ENCODE measurements around the gene ABCC10.

The ABCC10 gene

DNA sequence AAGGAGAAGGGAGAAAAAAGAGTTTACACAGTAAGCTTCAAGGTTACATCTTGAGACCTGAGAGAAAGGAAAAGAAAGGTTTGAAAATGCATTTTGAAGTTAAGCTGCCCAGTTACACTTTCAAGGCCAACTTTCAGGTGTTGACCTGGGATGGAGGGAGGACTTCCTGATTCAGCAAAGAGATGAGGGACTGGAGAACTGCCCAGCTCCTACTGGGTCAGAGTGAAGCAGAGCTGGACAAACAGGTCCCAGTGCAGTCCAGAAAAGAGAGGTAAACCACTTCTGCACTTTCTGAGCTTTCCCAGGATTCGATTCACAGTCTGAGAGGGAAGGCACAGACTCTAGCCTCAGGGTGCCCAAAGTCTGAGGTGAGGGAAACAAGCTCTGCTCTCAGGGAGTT is 44.1 kb downstream of the ABCC10 start:
- no peak for DNase-seq

DNA sequence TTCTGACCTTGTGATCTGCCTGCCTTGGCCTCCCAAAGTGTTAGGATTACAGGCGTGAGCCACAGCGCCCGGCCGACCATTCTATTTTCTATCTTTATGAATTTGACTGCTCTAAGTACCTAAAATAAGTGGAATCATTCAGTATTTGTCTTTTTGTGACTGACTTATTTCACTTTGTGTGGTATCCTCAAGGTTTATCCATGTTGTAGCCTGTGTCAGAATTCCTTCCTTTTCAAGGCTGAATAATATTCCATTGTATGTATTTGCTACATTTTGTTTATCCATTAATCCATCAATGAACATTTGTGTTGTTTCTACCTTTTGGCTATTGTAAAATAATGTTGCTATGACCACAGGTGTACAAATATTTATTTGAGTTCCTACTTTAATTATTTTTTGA is 45.2 kb downstream of the ABCC10 start:
- no peak for DNase-seq

DNA sequence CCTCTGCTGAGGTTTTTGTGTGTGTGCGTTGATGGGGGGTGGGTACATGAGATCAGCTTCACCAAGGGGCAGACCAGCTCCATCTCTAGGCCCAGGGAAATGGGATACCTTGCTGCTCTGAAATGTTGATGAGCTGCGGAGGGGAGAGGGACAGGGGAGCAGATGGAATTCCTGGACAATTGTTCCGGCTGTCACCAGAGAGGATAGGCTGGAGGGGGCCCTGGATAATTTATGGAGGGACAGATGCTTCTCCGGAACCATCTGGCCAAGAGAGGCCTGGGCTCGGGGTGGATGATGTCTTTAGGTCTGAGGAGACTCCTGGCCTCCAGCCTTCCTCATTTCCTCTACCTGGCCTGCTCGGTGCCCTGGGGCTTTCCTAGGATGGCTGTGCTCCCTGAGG is 48.2 kb downstream of the ABCC10 start:
- no peak for DNase-seq

DNA sequence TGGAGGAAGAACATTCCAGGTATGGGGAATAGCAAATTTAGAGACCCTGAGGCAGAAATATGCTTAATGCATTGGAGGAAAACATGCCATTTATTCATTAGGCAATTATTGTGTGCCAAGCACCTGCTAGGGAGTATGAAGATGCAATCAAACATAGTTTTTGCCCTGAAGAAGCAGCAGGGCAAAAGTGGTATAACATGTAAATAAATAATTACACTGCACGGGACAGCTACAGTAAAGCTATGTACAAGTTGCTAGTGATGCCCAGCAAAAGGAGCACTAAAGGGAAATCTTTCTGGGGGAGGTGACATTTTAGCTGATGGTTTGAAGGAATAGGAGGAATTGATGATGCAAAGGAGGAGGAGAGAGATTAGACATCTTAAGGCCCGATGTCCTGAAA is 49.4 kb downstream of the ABCC10 start:
- no peak for DNase-seq

DNA sequence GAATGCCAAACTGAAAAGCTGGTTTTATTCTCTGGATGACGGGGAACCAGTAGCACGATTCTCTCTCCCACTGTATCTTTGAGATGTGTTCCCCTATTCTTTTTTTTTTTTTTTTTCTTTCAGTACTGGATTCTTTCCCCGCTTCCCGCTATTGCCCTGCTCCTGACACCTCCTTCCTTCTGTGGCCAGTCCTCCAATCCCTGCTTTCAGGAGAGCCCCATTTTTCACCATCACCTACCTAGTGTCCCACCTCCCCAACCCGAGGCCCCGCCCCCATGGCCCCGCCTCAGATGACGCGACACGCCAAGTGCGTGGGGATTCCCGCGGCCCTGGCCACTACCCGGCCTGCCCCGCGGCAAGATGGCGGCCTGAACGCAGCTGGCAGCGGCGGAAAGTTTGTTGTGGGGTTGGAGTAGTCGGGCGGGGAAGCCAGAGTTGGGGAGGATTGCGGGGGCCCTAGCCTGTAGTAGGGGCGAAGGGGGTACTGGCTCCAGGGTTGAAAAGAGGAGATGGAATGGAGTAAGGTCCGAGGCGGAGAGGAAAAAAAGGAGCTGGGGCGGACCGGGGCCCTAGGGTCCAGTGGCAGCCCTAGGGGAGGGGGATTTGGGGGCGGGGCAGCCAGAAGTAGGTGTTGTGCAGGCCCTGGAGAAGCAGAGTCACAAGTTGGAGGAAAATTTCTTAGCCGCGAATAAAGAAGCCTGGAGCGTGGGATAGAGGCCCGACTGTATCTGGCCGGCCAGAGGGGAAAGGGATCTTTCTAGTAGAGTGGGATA is 50.1 kb downstream of the ABCC10 start, which contains the start of gene TJAP1:
Gene TJAP1, plus strand, starts transcription at position 336 of the 773 bp plus-strand sequence. CDS start 21,432 bp downstream, outside the sequence.
- DNase-seq = peak; percentile 93

DNA sequence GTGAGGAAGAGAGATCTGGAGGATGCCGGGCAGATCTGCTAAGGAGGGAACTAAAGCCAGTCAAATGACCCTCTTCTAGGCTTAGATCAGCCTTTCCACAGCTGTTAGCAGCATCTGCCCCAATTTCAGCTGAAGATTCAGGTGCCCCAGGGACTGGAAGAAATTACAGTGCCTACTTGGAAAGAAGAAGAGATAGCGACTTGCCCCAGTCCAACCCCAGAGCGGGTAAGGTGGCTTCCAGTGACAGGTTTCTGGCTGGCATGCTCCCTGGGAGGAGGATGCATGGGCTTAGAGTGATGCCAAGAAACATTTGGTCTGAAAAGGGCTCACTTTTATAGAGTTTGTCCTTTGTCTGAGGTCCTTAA is 50.6 kb downstream of the ABCC10 start:
- DNase-seq = no peak

DNA sequence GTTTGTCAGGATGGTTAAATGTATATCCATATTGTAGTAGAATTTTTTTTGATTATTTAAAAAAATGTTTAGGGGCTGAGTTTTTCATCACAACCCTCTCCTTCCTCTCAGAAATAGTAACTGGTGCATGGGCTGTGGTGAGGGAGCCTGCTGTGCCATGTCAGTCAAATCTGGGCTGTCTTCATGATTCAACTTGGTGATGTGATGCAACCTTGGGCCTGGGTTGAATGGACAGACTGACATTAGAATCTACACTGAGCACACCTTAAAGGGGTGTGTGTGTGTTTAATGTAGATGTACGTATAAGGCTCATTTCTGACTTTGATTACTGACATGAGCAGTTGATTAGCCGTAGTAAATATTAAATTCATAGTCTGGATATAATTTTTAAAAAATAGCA is 53.7 kb downstream of the ABCC10 start:
- no peak for DNase-seq

DNA sequence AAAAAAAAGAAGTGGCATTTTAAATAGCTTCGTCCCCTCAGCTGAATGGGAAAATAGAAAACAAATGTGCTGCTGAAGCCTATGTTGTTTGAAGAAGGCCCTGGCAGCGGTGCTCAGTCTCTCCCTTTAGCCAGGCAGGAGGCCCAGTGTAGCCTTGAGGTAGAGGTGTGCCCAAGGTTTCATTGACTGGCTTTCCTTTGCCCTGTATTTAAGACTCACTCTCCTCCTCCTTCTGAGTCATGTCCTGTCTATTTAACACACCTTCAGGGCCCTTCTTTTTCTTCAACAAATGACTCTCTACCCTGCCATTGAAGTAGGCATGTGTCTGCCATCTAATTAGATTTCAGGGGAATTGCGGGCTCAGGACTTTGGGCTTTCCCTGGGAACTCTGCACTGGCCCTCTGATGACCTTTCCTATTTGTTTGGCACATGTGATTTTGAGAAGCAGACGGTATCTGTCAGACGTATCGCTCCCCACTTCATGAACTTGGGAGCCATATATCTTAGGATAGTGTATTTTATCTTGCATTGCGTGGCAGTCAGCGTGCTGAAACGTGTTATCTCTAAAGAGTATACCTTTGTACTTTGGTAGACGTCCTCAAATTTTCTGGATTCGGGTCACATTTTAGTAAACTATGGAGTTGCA is 54.4 kb downstream of the ABCC10 start:
- DNase-seq = no peak

DNA sequence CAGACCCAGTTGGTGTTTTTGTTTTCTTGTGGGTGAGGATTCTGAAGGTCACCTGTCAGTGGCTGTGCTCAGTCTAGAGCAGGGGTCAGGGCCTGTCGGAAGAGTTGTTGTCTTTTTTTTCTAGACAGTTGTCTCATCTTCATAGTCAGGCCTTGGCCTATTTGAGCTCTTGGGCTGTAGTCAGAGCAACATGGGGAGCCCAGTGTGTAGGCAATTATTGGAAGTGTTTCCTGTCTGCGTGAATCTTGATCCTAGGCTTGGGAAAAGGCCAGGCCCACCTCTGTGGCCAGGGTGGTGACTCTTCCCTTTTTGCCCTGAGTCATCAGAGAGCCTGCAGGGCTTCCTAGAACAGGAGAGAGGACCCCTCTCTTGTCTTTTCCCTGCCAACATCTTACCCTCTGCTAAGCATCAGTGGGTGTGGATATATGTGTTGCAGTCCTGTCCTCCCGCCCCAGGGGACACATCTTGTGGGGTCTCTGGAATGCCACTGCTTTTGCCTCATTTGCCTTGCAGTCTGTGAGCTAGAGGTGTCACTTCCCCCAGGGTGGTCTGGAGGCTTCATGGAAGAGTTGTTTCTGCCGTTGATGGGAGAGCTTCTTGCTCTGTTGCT is 61.4 kb downstream of the ABCC10 start:
- DNase-seq = no peak

DNA sequence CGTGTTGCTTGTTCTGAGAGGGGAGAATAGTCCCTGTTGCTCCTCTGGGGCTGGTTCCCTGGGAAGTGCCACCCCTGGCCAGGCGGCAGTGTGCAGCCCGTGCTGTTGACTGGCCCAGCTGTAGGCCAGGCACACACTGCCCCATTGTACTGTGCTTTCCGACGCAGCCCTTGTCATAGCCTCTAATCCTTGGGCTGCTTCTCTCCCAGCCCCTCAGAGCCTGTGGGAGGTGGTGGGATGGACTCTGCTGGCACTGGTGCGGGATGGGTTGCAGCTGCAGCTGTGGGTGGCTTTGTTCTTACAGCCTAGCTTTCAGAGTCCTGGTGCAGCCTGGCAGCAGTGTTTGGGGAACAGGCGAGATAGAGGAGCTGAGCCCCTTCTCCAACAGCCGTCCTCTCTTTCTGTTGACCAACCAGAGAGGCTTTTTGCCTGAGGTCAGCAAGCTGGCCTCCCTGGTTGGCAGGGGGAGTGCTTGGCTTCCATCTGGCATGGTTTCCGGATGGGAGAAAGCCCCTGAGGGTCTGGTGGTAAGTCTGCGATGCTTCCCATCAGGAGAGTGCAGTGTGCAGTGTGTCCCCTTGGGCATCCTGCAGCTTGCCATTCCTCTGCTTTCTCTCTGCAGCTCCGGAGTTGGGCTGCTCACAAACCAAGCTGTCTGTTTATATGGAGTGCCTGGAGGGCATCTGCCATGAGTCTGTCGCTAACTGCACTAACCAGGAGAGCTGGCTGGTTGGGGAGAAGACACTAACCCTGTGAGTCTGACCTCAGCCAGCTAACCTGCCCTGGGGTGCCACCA is 62.1 kb downstream of the ABCC10 start:
- DNase-seq = no peak

DNA sequence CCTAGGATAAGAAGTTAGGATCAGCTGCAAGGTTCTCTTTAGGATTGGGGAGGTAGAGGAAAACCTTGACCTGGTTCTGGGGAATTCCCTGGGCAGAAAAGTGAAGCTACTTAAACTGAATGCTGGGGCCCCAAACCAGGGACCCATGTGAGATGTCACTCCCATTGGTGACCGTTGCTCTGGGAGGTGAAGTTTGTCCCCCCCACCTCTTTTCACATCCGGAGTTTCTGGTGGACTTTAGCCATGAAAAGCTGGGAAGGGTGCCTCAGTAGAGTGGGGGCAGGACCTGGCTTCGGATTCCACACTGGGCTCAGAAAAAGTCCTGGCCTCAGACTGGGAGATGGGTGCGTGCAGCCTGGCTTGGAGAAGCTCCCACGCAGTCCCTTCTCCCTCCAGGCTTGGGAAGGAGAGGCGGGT is 63.2 kb downstream of the ABCC10 start:
- DNase-seq = no peak

DNA sequence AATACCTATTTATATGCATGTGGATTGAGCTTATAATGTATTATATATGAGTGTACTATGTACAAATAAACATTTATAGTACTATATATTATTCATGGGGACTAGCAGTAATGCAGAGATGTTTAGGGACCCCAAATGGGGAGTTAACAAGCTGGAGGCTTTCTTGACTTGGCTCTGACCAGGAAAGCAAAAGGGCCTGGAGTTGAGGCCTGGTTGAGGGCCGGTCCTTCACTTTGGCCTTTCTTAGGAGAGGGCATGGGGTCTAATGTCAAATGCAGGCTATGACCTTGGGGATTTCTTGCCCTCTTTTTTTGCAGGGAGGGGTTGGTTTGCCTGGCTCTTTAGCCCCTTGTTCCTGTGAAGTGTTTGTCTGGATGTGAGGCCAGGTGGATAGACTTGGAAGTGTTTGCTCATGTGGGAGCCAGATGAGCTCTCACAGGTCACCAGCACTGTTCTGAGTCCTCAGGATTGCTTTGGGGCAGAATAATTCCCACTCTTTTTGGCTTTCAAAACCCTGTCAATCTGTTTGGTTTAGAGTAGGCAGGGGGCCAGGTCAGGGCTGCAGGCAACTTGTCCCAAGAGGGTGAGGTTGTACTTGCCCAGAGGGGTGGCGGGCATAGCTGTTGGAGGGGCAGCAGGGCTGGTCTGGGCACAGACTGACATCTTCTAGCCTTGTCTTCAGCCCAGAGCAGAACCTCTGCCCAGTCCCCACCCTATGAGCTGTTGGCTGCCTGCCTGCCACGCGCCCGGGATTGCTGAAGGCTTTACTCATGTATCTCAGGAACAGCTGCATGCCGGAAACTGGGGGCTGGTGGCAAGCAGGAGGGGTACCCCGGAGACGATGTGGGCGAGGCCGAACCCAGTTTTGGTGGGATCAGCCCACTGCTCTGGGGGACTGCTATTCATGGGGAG is 64.7 kb downstream of the ABCC10 start:
- no peak for DNase-seq

DNA sequence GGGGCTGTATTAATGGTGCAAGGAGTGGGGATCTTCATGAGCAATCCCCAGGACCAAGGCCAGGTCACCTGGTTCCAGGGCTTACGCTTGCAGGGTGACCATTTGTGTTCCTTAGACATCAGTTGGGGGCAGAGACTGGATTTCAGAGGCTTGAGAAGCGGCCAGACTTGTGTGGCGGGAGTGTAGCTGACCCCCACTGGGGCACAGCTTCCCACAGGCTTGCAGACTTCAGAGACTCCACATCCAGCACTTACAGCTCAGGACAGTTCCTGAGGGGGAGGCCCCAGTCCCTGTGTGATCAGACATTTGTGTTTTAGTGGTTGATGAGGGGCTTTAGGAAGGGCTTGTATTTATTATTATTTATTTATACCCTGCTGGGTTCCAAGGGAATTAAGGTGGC is 65.3 kb downstream of the ABCC10 start:
- DNase-seq = no peak

DNA sequence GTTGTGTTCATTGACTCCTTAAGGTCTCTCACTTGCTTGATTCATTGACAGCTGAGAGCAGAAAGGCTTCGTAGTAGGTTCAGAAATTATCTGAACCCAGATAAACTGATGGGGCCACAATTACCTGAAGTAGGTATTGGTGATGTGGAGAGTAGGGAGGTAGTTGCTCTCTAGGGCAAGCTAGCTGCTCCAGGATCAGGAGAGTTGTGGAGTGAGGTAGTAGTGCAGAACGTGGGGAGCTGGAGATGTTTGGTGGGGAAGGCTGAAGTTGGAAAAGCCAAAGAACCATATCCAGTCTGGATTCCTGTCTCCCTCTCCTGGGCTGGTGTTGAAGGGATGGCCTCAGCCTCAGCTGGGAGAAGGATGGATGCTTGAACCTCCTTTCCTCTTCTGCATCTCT is 65.9 kb downstream of the ABCC10 start:
- DNase-seq = no peak

DNA sequence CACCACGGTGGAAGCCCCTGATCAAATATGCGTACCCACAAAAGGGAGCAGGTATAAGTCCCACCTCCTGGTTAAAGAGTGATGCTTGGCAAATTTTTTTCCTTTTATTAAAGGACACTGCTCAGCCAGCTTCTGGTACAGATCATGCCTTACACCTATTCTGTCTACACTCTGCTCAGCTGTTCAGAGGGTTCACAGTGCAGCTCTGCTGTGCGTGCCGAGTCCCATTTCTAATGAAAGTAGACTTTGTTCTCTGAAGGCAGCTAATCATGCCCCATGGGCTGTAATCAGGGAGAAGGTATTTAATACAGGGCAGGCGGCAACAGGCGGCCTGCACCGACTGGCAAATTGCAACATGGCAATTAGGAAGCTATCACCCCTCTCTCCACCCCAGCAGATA is 66.5 kb downstream of the ABCC10 start:
- no peak for DNase-seq

DNA sequence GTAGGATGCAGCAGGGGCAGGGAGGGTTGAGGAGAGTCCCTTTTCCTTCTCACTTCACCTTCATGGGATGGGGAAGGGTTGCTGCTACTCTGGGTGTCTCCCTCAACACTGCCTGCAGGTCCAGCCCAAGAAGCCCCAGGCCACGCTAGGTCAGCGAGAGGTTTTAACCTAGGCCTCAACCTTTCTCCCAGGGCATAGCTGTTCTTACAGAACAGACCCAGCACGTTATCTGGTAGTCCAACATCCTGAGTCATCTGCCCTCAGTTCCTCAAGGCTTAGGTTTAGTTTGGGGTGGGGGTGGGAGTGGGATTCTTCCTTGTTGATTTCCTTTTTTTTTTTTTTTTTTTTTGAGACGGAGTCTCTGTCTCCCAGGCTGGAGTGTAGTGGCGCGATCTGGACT is 67.0 kb downstream of the ABCC10 start:
- no peak for DNase-seq

DNA sequence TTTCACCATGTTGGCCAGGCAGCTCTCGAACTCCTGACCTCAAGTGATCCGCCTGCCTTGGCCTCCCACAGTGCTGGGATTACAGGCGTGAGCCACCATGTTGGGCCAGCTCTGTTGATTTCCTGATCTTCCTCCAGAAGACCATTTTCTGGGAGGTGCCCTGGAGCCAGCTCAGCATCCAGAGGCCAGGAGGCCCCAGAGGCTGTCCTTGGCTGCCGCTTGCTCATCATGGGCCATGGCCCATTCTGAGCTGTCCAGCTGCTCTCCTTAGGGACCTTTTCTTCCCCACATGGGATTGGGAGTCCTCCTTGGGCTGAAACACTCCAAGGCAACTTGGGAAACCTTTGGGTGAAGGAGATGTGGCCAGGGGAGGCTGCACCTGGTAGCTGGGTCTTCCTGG is 67.4 kb downstream of the ABCC10 start:
- no peak for DNase-seq

DNA sequence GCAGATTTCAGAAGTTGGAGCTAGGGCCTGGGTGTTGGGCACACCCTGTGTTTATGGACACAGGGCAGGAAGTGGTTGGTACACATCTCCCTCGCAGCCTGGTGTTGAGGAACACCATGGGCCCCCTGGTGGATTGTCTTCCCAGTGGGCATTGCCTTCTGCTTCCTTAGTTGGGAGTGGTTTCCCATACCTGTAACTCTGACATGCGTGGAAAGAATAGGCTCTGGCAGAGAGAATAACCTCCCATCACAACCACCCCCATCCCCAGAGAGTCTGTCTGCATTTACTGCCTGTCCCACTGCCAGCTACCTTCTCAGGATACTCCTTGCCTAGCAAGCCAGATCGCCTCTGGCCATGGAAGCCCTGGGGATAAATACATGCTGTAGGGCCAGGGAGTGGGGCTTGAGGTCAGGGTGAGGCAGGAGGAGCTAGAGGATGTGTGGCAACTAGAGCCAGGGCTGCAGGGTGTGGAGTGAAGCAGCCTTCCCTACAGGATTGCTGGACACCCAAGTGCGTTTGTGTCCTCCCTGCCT is 68.1 kb downstream of the ABCC10 start:
- DNase-seq = peak; percentile 32

DNA sequence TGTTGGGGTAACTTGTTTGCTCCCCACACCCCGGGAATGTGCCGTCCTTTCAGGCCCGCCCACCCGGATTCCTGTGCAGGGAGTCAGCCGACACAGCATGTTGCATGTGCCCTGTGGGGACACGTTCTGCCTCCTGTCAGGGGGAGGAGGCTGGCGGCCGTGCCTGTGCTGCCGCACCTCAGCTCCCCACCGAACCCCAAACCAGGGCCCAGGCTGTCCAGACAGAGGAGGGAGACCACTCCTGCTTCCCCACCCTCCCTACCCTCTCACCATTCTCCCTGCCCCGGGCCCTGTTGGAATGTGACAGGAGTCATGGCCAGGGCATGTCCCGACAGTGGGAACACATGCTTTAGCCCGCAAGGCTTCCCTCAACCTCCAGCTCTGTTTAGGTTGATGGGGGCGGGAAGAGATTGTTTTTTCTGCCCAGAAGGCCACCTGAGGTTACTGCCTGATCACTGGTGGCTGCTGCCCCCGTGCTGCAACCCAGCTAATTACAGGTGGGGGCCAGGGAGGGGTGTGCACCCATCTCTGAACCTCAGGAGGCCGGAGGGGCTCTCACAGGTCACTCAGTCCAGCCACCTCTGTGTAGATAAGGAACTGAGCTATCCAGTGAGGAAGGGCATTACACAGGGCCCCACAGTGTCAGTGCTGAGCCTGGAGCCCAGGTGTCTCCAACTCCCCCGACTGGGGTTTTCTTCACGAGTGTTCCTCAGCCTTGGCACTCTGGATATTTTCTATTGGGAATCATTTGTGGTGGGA is 69.2 kb downstream of the ABCC10 start:
- no peak for DNase-seq

DNA sequence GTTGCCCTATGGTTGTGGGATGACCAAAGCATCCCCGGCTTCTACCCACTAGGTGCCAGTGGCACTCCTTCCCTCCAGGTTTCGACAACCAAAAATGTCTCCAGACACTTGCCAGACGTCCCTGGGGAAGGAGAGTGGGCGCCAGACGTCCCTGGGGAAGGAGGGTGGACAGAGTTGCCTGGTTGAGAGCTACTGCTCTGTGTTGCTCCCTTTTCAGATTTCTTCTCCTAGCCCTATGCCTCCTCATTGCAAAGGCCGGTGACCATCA is 69.7 kb downstream of the ABCC10 start:
- no peak for DNase-seq

DNA sequence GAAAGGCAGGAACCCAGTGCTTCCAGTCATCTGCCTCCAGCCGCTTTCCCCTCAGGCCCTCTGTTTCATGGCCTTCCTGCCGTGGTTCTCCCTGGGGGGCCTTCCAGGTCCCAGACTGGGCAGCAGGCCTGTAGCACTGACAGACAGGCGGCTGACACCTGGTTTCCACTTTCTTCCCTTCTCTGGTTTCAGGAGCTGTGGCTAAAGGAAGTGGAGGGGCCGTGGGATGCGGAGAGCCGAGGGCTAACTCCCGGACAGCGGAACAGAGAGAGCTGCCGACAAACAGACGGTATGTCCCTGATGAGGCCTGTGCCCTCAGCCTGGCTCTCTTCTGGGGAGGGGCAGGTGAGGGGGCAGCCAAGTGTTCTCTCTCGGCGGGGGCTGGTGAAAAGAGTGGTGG is 70.3 kb downstream of the ABCC10 start:
- no peak for DNase-seq

Data from central memory CD4-positive, alpha-beta T cell (primary cell).